Upper lobe of right lung (tissue), 1 donor: Measurements from ENCODE around the gene BEST1. TPM values are rescaled to one million over a fixed set of nuclear protein-coding genes. Genes with fewer than 3 reads are reported as not detected.

Source experiments
- ATAC-seq: fragments of 200-7000 bp; cut with Tn5 transposase; one replicate; pipeline ENCODE4 v1.9.1; 2020; ENCODE audit warnings: mild to moderate bottlenecking, moderate library complexity
- DNase-seq: peaks from one replicate; pipeline ENCODE4 v3.0.0-alpha.2; 2020
- H3K27ac ChIP-seq: fragments of 200-600 bp; one replicate; pipeline ENCODE4 v1.8.0; 2022
- H3K27me3 ChIP-seq: fragments of 200-600 bp; one replicate; pipeline ENCODE4 v1.8.0; 2022; ENCODE audit warnings: mild to moderate bottlenecking
- H3K36me3 ChIP-seq: fragments of 200-600 bp; one replicate; pipeline ENCODE4 v1.8.0; 2022
- H3K4me1 ChIP-seq: fragments of 200-600 bp; one replicate; pipeline ENCODE4 v1.8.0; 2022
- H3K4me3 ChIP-seq: fragments of 200-600 bp; one replicate; pipeline ENCODE4 v1.8.0; 2022; ENCODE audit warnings: mild to moderate bottlenecking
- H3K9me3 ChIP-seq: fragments of 200-600 bp; one replicate; pipeline ENCODE4 v1.8.0; 2022
- intact Hi-C: fragments of 100-400 bp; cut with DNase I; formaldehyde crosslinking; loops from one replicate; pipeline ENCODE4 v1.11.0; 2022
- long read RNA-seq: library from polyadenylated mRNA; unstranded; transcript quantifications from one replicate; pipeline ENCODE4 v2.0.0, GENCODE V29; 2021
- total RNA-seq: library from RNA; stranded (reverse); fragmentation: NEBNext Ultra II Directional; extraction: Animal tissue kit (Norgen Biotek cat#: 25700); gene quantifications from one replicate; pipeline ENCODE4 v1.2.1, GENCODE V29; 2021
- TF ChIP-seq, protein P1 (sequence below): fragments of 200-600 bp; IDR thresholded peaks from one replicate; pipeline ENCODE4 v1.8.0; 2022; ENCODE audit warnings: antibody characterized with exemption
- donor health status: DM: no; HTN: yes; CAD: no; lungs with severe emphysema.

The BEST1 gene
- total RNA-seq, result 9.6 TPM
- long read RNA-seq, partial matches to known transcripts, result 8 of 16 reads
- long read RNA-seq, other reads (novel, unspliced or antisense), result 8 of 16 reads

DNA sequence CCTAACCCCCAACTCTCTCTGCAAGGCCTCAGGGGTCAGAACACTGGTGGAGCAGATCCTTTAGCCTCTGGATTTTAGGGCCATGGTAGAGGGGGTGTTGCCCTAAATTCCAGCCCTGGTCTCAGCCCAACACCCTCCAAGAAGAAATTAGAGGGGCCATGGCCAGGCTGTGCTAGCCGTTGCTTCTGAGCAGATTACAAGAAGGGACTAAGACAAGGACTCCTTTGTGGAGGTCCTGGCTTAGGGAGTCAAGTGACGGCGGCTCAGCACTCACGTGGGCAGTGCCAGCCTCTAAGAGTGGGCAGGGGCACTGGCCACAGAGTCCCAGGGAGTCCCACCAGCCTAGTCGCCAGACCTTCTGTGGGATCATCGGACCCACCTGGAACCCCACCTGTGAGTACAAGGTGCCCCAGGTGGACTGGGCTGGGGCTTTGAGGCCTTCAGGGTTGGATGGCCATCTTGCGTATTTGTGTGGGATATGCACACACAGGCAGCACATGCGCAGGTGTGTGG, at the start of gene BEST1:
Gene BEST1 (plus strand): TSS at position 317 of the 513 bp plus-strand sequence. CDS start 1,456 bp downstream, outside the sequence.
- Histone ChIP-seq H3K4me3 (no peak within 1 kb of the TSS), H3K36me3 (no peaks in the 10 kb centered on the region), H3K27me3 (no peaks in the 10 kb centered on the region), H3K4me1 (peaks cover 18% of the 10 kb centered on the region), H3K27ac (no peak within 1 kb of the TSS), H3K9me3 (no peaks in the 10 kb centered on the region)
- intact Hi-C loops, result no loop called here
- ATAC-seq (no peak), DNase-seq (no peak)
- TF ChIP-seq, protein P1, sequence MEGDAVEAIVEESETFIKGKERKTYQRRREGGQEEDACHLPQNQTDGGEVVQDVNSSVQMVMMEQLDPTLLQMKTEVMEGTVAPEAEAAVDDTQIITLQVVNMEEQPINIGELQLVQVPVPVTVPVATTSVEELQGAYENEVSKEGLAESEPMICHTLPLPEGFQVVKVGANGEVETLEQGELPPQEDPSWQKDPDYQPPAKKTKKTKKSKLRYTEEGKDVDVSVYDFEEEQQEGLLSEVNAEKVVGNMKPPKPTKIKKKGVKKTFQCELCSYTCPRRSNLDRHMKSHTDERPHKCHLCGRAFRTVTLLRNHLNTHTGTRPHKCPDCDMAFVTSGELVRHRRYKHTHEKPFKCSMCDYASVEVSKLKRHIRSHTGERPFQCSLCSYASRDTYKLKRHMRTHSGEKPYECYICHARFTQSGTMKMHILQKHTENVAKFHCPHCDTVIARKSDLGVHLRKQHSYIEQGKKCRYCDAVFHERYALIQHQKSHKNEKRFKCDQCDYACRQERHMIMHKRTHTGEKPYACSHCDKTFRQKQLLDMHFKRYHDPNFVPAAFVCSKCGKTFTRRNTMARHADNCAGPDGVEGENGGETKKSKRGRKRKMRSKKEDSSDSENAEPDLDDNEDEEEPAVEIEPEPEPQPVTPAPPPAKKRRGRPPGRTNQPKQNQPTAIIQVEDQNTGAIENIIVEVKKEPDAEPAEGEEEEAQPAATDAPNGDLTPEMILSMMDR, result no peak

DNA sequence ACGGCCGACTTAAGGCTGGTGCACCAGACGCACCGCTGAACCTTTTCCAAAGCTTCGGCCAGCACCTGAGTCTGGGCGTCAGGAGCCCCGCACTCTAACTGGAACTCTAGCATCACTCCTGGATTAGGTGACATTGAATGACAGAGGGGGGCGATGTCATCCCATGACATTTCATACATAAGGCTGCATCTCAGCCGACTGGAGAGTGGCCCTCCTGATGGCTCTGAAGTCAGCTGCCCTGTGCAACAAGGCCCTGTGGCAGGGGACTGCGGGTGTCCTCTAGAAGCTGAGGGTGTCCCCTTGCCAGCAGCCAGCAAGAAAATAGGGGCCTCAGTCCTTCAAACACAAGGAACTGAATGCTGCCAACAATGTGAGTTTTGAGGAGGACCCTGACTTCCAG, 48.8 kb upstream of the BEST1 start:
- intact Hi-C loops, result loop anchor here (5.0 kb wide), 1 partner anchor 46 kb away; no protein-coding TSS in a partner anchor
- no peak overlapping the region for H3K27ac ChIP-seq
- no peak overlapping the region for H3K4me3 ChIP-seq
- DNase-seq (no peak), ATAC-seq (no peak)
- no peaks in the 10 kb centered on the region for H3K9me3 ChIP-seq
- no peaks in the 10 kb centered on the region for H3K27me3 ChIP-seq
- no peaks in the 10 kb centered on the region for H3K36me3 ChIP-seq
- TF ChIP-seq, protein P1, result no peak
- no peaks in the 10 kb centered on the region for H3K4me1 ChIP-seq

- no peak for ATAC-seq
- TF ChIP-seq, protein P1, result no peak
- DNase-seq, result no peak
- H3K9me3 ChIP-seq, result no peaks in the 10 kb centered on the region
- no peaks in the 10 kb centered on the region for H3K36me3 ChIP-seq
- intact Hi-C loops, result loop anchor here (5.0 kb wide), 1 partner anchor 45 kb away; no protein-coding TSS in a partner anchor
- no peak overlapping the region for H3K4me3 ChIP-seq
- no peaks in the 10 kb centered on the region for H3K4me1 ChIP-seq
- no peak overlapping the region for H3K27ac ChIP-seq
- no peaks in the 10 kb centered on the region for H3K27me3 ChIP-seq
These were observed 47.8 kb upstream of the BEST1 start for GRCh38 chr11:61902313-61902712.

- Histone ChIP-seq H3K4me3 (no peak overlapping the region), H3K27me3 (no peaks in the 10 kb centered on the region), H3K4me1 (no peaks in the 10 kb centered on the region), H3K27ac (no peak overlapping the region), H3K9me3 (no peaks in the 10 kb centered on the region), H3K36me3 (no peaks in the 10 kb centered on the region)
- no peak for ATAC-seq
- DNase-seq, result no peak
- intact Hi-C loops, result loop anchor here (5.0 kb wide), 1 partner anchor 43 kb away; no protein-coding TSS in a partner anchor
- TF ChIP-seq, protein P1, result no peak
These were observed 46.3 kb upstream of the BEST1 start for GRCh38 chr11:61903845-61904244.

DNA sequence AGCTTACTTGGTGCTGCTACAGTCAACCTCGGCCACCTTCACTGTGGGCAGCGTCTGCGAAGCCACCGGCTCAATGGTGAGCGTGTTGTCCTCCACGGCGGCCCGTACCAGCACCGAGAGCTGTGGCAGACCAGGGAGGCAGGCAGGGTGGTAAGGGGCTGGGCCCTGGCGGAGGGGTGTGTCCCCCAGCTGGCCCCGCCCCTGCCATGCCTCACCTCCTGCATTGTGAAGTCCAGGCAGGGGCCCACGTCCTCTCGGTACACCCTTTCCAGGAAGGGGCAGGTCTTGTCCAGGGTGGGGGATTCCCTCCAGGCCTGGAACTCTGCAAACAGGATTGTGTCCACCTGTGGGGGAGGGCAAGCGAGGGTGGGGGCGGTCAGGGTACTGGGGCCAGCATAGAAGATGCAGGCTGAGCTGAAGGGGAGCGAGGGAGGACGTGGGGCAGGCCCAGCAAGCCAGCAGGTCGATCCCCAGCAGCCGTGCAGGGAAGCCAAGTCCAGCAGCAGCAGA, 45.6 kb upstream of the BEST1 start:
- Histone ChIP-seq H3K4me3 (no peak overlapping the region), H3K27me3 (no peaks in the 10 kb centered on the region), H3K4me1 (no peaks in the 10 kb centered on the region), H3K36me3 (no peaks in the 10 kb centered on the region), H3K27ac (no peak overlapping the region), H3K9me3 (no peaks in the 10 kb centered on the region)
- TF ChIP-seq, protein P1, result no peak
- intact Hi-C loops, result loop anchor here (5.0 kb wide), 1 partner anchor 43 kb away; no protein-coding TSS in a partner anchor
- DNase-seq, result peak; percentile 76
- peak; percentile 80 for ATAC-seq
